Liver (tissue), 3 donors: Measurements from ENCODE around the gene TRIM16.
"Not testable (repeated sequence)": the region's sequence is repeated elsewhere in the genome, so short reads cannot be mapped to it uniquely, and the experiment has no call there.

Experiments used
- GABPA ChIP-seq, 2 donors: IDR thresholded peaks in 1 of 2; conservative IDR thresholded peaks in 1 of 2; 2 replicates each; pipeline ENCODE4 v1.6.1; 2016; ENCODE audit warnings: antibody characterized with exemption in 2 of 2, mild to moderate bottlenecking in 1 of 2, moderate library complexity in 1 of 2
- JUND ChIP-seq, 2 donors: IDR thresholded peaks; 2 replicates each; pipeline ENCODE4 v1.6.1; 2016; ENCODE audit warnings: antibody characterized with exemption in 2 of 2
- REST ChIP-seq: IDR thresholded peaks from 2 replicates; pipeline ENCODE4 v1.6.1; 2016; ENCODE audit warnings: antibody characterized with exemption, mild to moderate bottlenecking
- TAF1 ChIP-seq: conservative IDR thresholded peaks from 2 replicates; pipeline ENCODE4 v1.6.1; 2016; ENCODE audit warnings: antibody characterized with exemption, mild to moderate bottlenecking
- YY1 ChIP-seq: IDR thresholded peaks from 2 replicates; pipeline ENCODE4 v1.6.1; 2016; ENCODE audit warnings: antibody characterized with exemption, mild to moderate bottlenecking
- TF ChIP-seq, protein P1 (sequence below): fragments of 150-350 bp; IDR thresholded peaks from 2 replicates; pipeline ENCODE4 v1.5.1; 2017; ENCODE audit warnings: improper control_type of control experiment, low read depth, low read length; ENCODE audit not compliant: missing input control
- donor health status: healthy.
- donor health status: healthy.

GRCh38 chr17:15699413-15699924 lies 15.4 kb upstream of the TRIM16 start, which contains the start of gene ZNF286A:
- peak; percentile 69 for TF ChIP-seq YY1
- TF ChIP-seq GABPA (IDR thresholded peaks at IDR 0.05 in 1 of 2, conservative IDR thresholded peaks at IDR 0.05 in 1 of 2) = peak in 1 of 2 donors; percentile 85
- TF ChIP-seq, protein P1, sequence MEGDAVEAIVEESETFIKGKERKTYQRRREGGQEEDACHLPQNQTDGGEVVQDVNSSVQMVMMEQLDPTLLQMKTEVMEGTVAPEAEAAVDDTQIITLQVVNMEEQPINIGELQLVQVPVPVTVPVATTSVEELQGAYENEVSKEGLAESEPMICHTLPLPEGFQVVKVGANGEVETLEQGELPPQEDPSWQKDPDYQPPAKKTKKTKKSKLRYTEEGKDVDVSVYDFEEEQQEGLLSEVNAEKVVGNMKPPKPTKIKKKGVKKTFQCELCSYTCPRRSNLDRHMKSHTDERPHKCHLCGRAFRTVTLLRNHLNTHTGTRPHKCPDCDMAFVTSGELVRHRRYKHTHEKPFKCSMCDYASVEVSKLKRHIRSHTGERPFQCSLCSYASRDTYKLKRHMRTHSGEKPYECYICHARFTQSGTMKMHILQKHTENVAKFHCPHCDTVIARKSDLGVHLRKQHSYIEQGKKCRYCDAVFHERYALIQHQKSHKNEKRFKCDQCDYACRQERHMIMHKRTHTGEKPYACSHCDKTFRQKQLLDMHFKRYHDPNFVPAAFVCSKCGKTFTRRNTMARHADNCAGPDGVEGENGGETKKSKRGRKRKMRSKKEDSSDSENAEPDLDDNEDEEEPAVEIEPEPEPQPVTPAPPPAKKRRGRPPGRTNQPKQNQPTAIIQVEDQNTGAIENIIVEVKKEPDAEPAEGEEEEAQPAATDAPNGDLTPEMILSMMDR = not testable (repeated sequence)
- not testable (repeated sequence) for TF ChIP-seq JUND (IDR thresholded peaks at IDR 0.05); TAF1; REST
